ENCODE results near the gene MSTO1.
"Not testable (repeated sequence)": the region's sequence is repeated elsewhere in the genome, so short reads cannot be mapped to it uniquely, and the experiment has no call there.

MSTO1 gene

DNA sequence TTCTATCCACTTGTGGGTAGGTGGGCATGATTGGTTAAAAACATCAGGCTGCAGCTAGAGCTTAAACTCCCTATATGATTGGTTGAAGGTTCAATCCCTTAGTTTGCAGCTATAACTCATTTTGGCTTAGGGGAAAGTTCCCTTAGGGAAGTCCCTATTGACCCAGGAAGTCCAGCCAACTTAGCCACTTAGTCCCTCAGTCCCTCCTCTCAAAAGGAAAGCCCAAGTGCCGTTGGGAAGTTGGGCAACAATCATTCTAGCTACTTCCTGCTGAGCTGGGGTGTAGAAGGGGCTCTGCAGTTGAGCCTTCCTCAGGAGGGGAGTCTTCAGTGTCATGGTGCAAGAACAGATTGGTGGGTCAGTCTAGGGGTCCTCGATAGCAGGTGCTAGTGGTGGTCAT, 12.2 kb downstream of the MSTO1 start:
- no peak for DNase-seq

DNA sequence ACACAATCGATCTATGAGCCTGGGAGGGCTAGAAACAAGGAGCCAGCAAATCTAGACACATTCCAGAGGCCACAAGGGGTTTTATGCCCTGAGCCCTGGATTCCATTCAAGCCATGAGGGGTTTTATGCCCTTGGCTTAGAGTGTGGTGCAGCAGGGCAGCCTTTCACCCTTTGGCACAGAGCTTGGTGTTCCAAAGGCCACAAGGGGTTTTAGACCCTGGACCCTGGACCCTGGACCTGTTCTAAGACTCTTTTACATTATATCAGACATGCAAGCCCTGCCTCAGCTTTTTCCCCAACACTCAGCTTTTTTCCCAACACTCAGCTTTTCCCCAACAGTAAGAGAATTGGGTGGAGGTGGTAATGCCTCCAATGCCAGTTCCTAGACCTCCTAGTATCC, 13.3 kb downstream of the MSTO1 start:
- DNase-seq = no peak

DNA sequence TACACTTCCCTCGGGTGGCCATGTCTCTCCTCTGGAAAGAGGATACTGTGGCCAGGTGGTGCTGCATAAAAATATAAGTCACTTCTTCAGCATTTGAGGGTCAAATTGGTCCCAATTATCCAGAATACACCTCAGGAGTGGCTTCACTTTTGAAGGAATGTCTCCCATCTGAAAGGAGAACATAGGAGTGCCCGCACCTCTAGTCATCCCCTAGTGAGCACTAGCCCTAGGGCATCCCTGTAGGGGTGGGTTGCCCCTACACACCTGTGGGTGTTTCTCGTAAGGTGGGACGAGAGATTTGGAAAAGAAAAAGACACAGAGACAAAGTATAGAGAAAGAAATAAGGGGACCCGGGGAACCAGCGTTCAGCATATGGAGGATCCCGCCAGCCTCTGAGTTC, 16.4 kb downstream of the MSTO1 start:
- not testable (repeated sequence) for DNase-seq

DNA sequence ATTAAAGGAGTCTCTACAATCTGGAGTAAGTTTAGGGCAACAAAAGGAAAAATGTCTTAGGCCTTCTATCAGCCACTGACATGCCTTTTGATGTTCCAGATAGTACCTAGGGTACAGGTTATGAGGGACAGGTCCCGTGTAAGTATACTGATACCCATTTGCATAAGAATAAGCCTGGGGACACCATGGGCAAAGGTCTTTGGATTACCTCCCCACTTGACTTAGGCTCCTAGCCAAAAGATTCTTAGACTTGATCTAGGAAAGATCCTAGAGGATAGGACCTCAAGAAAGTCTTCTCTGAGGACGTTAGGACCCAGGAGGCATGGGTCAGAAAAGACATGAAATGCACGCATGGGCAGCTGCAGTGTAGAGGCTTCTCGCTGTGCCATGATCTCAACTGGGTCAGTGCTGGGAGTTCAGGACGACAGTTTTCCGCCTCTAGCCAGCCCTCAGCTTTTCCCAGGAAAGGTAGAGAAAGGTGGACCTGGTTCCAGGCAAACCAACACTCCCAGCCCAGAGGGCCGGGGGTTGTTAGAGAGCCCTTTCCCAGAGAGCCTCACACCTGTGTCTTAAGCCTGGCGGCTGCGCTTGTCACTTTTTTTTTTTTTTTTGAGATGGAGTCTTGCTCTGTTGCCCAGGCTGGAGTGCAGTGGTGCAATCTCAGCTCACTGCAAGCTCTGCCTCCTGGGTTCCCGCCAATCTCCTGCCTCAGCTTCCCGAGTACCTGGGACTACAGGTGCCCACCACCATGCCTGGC, 26.6 kb downstream of the MSTO1 start:
- DNase-seq = no peak

DNA sequence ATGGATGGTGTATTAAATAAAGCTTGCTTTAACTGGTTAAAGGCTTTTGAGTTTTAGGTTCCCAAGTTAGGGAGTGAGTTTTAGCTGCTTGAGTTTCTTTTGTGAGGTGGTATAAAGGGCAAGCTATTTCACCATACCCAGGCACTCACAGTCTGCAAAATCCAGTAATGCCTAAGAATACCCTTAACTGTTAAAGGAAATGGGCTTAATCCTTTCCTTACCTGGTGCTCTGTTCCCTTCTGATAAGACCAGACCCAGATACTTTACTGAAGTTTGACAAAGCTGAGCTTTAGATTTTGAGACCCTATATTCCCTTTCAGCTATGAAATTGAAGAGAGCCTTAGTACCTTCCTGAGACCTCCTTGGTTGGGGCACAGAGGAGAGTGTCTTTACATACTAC, 30.3 kb downstream of the MSTO1 start:
- DNase-seq = no peak

DNA sequence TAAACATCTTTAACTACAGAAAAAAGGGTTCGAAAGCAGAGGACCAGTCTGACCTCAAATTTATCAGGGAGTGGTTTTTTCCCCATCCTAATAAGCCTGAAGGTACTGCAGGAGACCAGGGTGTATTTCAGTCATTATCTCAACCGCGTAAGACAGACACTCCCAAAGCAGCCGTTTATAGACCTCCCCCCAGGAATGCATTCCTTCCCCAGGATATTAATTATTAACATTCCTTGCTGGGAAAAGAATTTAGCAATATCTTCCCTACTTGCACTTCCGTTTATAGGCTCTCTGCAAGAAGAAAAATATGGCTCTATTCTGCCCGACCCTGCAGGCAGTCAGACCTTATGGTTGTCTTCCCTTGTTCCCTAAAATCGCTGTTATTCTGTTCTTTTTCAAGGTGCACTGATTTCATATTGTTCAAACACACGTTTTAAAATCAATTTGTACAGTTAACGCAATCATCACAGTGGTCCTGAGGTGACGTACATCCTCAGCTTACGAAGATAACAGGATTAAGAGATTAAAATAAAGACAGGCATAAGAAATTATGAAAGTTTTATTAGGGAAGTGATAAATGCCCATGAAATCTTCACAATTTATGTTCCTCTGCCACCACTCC, 32.7 kb downstream of the MSTO1 start:
- not testable (repeated sequence) for DNase-seq

DNA sequence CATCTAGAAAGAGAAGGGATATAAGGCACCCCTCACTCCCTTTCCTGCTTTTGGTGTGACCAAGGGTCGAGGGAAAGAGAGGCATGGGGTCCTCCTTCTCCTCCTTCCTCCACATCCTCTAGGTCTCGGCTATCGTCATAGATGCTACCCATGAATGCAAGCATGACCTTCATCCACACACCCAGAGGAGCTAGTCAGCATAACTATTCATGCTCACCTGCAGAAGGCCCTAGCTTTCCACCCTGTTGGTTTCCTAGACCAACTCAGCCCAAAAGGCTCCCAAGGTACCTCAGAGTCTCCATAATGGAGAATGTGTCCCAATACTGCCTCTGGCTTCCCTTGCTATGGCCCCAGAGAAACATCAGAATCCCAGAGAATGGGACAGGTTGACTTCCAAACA, 33.2 kb downstream of the MSTO1 start:
- DNase-seq = no peak

DNA sequence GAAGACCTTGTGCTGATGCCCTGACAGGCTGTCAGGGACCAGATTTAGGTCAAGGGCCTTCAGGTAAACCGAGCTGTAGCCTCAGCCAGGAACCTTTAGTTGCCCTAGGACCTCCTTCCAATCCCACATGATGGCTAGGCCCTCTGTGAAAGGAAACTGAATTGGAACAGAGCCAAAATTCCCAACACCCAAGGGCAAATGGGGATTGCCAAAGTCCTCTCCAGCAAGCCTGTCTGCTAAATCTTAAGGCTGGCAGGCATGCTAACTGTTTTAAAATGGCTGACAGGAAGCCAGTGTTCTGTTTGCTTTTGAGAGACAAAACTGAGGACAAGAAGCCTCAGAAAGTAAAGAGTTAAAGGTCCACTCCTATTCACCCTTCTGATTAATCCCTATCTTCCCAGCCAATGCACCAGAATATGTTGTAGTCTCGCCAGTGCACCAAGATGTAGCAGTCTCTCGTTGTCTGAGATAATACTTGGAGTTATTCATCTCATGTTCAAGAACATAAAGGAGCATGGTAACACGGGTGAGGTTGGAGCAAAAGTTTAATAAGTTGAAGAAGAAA, 35.1 kb downstream of the MSTO1 start:
- no peak for DNase-seq

DNA sequence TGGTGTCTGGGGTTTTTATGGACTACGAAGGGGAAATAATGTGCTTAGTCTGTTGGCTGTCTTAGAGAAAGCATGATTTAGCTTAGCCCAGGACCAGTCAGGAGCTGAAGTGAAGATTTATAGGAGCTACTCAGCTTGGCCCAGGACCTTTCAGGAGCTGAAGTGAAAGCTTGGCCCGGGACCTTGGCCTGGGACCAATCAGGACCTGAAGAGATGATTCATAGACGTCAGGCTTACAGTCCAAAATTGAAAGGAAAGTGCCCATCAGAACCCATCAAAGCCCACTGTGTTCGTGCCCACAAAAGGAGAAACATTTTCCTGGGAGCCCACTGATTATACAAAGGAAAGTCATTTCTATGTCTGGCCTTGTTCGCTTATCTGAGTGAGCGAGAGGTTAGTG, 35.6 kb downstream of the MSTO1 start:
- no peak for DNase-seq

DNA sequence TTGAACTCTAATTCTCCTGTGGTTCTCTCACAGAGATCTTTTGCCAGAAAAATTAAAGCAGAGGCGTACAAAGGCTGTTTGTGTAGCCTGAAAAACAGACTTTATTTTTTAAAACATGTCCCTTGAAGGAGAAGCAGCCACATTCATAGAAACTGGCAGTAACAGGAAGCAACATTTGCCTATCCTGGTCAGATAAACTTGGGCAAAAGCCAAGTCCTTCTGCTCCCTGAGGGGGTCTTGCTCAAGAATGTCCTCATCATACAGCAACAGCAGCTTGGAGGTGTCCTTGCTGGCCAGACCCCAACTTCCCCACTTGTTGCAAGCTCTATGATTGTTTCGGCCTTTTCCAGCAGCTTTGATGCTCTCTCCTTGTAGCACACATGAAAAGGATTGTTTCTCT, 36.3 kb downstream of the MSTO1 start:
- DNase-seq = no peak

DNA sequence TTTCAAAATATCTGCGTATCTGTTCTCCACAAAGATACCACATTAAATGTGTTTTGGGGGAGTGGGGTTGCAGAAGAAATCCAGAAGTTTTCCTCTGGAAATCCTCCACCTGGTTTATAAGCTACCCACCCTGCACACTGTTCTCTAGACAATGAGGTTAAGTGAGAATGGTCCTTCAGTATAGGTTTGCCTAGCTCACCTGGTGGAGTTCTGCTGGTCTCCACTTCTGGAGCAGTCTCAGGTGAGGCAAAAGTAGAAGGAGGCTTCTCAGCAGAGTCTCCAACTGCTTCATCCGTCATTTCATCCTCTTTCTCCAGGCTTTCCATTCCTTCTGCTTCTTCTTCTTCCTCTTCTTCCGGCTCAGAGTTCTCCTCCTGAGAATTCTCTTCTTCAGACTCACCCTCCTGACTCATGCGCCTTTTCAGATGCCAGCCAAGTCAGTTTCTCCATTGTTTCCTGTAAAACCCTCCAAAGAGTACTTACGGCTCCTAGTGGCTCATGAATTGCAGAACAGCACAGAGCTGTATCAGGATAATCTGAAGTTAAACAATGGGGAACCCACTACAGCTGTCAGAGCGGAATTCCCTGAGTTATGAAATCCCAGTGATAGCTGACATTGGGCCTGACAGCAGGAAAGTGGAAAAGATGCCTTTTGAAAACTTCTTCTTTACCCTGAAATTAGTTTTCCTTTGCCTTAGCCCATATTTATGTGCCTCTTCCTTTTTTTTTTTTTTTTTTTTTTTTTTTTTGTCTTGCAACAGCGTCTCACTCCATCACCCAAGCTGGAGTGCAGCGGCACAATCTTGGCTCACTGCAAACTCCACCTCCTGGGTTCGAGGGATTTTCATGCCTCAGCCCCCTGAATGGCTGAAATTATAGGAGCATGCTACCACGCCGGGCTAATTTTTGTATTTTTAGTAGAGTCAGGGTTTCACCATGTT, 38.5 kb downstream of the MSTO1 start:
- DNase-seq = peak; percentile 11

DNA sequence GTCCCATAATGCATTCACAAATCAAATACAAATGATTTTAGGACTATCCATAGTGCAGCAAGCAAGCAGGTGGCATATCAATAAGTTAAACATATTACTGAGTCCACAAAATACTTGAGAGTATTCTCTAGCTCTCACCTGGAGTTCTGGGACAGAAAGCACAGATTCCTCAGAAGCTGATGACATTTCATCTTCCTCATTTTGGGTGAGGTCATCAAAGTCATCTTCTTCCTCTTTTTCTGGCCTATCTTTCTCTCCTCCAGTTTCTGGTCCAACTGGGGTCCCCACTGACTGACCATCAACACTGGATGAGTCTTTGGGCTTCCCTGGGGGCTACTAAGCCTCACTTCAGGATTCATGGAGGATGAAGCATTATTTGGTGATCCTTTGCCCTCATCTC, 39.7 kb downstream of the MSTO1 start:
- no peak for DNase-seq

DNA sequence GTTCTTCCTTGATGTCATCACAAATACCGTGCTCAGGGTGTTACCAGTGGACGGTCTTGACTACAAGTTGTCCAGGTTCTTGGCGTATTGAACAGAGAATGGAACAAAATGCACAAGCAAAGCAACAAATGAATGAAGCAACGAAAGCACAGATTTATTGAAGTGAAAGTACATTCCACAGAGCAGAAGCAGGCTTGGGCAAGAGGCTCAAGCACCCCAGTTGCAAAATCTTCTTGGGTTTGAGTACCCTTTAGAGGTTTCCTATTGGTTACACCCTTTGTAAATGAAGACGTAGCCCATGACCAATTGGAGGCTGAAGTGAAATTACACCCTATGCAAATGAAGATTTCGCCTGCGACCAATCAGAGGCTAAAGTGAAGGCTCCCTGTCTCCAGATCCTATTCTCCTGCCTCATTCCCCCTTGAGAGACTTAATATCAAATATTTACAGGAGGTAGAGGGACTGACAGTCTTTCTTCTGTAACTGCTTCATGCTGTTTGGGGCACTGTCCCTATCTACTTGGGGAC, 40.3 kb downstream of the MSTO1 start:
- DNase-seq = no peak

DNA sequence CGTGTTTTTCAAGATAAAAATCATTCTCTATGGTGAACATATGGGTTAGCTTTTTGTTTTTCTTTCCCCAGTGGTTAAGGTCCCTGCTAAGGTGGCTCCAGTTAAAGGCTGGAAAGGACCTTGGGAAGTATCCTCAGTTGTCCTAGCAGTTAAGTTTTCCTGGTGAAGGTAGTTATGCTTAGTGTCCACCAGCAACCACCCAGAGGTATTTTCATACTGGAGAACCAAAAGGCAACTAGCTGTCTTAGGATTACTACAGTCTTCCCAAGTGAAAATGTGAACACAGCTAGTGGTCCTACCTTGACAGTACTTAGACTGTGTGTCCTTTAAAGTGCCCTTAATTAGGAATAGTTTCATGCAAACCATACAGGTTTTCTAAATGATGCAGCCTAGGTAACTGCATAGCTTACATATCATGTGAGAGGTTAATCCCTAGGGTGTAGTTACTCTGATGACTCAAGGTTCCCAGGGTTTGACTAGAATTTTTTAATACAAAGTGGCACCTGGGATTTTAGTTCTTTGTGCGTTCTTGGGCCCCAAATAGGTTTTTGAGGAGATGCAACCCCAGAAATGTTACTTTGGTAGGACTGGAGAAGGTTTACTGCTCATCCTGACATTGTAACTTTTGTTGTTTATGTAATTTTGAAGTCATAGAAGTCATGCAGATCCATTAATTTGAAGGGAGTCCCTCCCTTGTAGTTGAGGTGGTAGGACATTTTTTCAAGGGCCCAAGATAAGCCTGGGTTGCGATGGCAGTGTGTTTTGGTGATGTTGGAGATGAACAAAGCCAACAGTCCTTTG, 42.0 kb downstream of the MSTO1 start:
- DNase-seq = no peak

DNA sequence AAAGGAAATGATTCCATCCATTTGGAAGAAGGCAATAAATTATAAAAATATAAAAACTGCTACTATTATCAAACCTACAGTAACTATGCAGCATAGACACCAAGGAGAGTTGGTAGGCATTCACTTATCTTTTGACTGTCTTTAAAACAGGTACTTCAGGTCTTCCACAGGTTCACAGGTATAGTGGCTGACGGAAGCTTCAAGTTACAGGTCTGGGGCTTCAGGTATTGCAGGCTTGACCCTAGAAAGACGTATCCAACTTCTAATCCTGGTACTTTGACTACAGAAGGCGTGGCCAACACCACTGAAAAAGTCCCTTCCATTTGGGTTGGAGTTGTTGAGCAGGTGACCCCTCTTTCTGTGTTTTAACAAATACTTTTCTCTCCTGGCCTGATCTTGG, 42.9 kb downstream of the MSTO1 start:
- no peak for DNase-seq

DNA sequence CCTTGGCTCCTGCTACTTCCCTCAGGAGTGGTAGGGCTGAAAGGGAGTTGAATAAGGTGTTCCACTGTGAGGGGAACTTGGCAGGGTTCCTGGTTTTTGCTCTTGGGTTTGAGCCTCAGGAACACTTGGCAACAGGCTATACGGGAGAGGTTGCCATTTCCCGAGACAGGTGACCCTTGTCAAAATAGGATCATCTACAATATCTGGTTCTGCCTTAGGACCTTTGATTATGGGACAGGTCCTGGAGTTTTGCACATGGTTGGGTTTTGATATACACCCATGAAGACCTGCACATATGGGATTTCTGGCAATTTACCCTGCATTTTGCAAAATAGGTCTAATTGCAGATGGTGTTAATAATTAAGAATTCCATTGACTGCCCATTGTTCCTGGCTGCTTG, 47.4 kb downstream of the MSTO1 start:
- DNase-seq = no peak

DNA sequence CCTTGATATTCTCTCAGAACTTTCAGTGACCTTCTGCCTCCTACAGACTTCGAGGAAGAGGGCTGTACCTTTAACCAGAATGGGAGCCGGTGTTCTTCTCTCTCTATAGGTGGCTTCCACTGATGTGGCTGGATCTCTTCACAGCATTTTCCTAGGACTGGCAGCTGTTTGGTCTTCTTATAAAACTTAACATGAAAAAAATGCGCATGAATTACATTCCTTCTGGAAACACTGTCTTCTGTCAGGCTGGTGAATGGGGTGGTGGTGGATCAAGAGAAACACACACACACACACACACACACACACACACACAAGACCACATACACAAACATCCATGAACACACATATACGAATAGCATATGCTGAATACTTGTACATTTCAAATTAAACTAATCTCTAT, 51.2 kb downstream of the MSTO1 start:
- not testable (repeated sequence) for DNase-seq
